Trophoblast cell (in vitro differentiated cells and primary cell): ENCODE results near the gene BRD3OS.

Experiments used
- DNase-seq, 2 donors: peaks; one replicate each; pipeline ENCODE4 v3.0.0-alpha.2; 2016
- H2AFZ ChIP-seq: 2 replicates; pipeline ENCODE4 v1.6.1; 2013; ENCODE audit warnings: low read length, moderate library complexity, mild to moderate bottlenecking; ENCODE audit not compliant: insufficient read depth, poor library complexity
- H2AK5ac ChIP-seq: 2 replicates; pipeline ENCODE4 v1.6.1; 2013; ENCODE audit warnings: mild to moderate bottlenecking, low read length
- H2BK120ac ChIP-seq: 2 replicates; pipeline ENCODE4 v1.6.1; 2013; ENCODE audit warnings: low read length, mild to moderate bottlenecking, moderate library complexity; ENCODE audit not compliant: insufficient read depth, poor library complexity
- H2BK12ac ChIP-seq: 2 replicates; pipeline ENCODE4 v1.6.1; 2013; ENCODE audit warnings: mild to moderate bottlenecking, low read length, moderate library complexity
- H2BK5ac ChIP-seq: 2 replicates; pipeline ENCODE4 v1.6.1; 2013; ENCODE audit warnings: low read length, low read depth, moderate library complexity, mild to moderate bottlenecking; ENCODE audit not compliant: poor library complexity
- H3K14ac ChIP-seq: 2 replicates; pipeline ENCODE4 v1.6.1; 2013; ENCODE audit warnings: mild to moderate bottlenecking, low read length
- H3K18ac ChIP-seq: 2 replicates; pipeline ENCODE4 v1.6.1; 2013; ENCODE audit warnings: mild to moderate bottlenecking, low read length
- H3K23ac ChIP-seq: 2 replicates; pipeline ENCODE4 v1.6.1; 2013; ENCODE audit warnings: low read length
- H3K27ac ChIP-seq: 2 replicates; pipeline ENCODE4 v1.5.1; 2013; ENCODE audit warnings: low read depth, mild to moderate bottlenecking, inconsistent platforms, low read length, moderate library complexity
- H3K27me3 ChIP-seq: 2 replicates; pipeline ENCODE4 v1.6.1; 2013; ENCODE audit warnings: inconsistent platforms, mild to moderate bottlenecking, low read length, moderate library complexity; ENCODE audit not compliant: insufficient read depth
- H3K36me3 ChIP-seq, 2 experiments: 1 replicate in 1 of 2; 2 replicates in 1 of 2; pipeline ENCODE4 v1.6.1; 2013; ENCODE audit warnings: low read length in 2 of 2, mild to moderate bottlenecking in 2 of 2, moderate library complexity in 1 of 2; ENCODE audit not compliant: insufficient read depth in 2 of 2, control insufficient read depth in 1 of 2
- H3K4ac ChIP-seq: 2 replicates; pipeline ENCODE4 v1.6.1; 2013; ENCODE audit warnings: low read depth, mild to moderate bottlenecking, low read length, moderate library complexity
- H3K4me1 ChIP-seq, 2 experiments: 1 replicate in 1 of 2; 2 replicates in 1 of 2; pipeline ENCODE4 v1.6.1; 2013; ENCODE audit warnings: low read length in 2 of 2, mild to moderate bottlenecking in 2 of 2, moderate library complexity in 1 of 2; ENCODE audit not compliant: insufficient read depth in 2 of 2, control insufficient read depth in 1 of 2
- H3K4me2 ChIP-seq: 2 replicates; pipeline ENCODE4 v1.6.1; 2013; ENCODE audit warnings: inconsistent platforms, mild to moderate bottlenecking, low read length, moderate library complexity
- H3K4me3 ChIP-seq: 2 replicates; pipeline ENCODE4 v1.5.1; 2013; ENCODE audit warnings: mild to moderate bottlenecking, low read depth, low read length, inconsistent platforms
- H3K79me1 ChIP-seq: one replicate; pipeline ENCODE4 v1.6.1; 2013; ENCODE audit warnings: low read length
- H3K79me2 ChIP-seq: 2 replicates; pipeline ENCODE4 v1.6.1; 2013; ENCODE audit warnings: low read length, mild to moderate bottlenecking; ENCODE audit not compliant: control insufficient read depth, insufficient read depth, poor library complexity
- H3K9ac ChIP-seq: 2 replicates; pipeline ENCODE4 v1.6.1; 2013; ENCODE audit warnings: mild to moderate bottlenecking, low read length
- H3K9me3 ChIP-seq: 2 replicates; pipeline ENCODE4 v1.6.1; 2013; ENCODE audit warnings: low read depth, mild to moderate bottlenecking, control low read depth, inconsistent platforms, low read length; ENCODE audit not compliant: insufficient read depth
- H4K12ac ChIP-seq: 2 replicates; pipeline ENCODE4 v1.6.1; 2013; ENCODE audit warnings: low read depth, mild to moderate bottlenecking, low read length, moderate library complexity
- H4K8ac ChIP-seq: 2 replicates; pipeline ENCODE4 v1.6.1; 2013; ENCODE audit warnings: low read depth, mild to moderate bottlenecking, low read length, moderate library complexity
- H4K91ac ChIP-seq: one replicate; pipeline ENCODE4 v1.6.1; 2013; ENCODE audit warnings: low read depth, mild to moderate bottlenecking, low read length, moderate library complexity
- WGBS: extraction: QIAGEN DNeasy Blood & Tissue Kit; methylation state at CpG from one replicate; pipeline ENCODE4 v1.1.7; 2013; ENCODE audit warnings: missing lambda C conversion rate; ENCODE audit not compliant: insufficient read length, insufficient coverage; ENCODE audit errors: extremely low coverage; 5-methylcytosine and 5-hydroxymethylcytosine counted together

The BRD3OS gene

DNA sequence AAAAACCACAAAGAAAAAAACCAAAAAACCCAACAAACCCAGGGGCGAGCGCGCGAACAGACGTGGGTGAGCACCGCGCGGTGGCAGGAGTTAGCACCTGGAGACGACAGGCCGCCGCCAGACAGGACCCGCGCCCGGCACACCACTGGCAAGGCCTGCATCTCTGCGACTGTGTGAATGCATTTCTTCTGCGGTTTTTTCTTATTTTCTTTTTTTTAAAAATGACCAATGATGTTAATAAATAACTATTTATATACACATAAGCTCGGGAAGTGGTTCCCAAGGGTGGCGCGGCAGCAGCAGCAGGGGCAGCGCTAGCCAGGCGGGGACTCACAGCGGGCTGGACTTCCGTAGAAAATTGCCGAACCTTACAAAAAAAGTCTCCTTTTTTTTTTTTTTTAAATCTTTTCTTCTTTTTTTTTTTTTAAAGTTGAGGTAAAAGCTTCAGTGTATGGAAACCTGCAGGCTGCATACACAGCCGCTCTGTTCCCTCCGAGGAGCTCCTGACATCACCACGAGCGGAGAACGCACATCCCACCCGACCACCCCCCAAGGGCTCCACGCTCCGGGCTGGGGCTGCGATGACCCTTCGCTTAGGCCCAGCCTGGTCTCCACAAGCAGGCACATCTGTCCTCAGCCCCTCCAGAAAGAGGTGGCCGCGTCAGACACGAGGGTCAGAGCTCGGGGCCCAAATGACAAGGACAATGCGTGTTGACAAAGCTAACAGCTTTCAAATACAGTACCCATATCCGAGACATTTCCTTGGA is 7.4 kb downstream of the BRD3OS start:
- Histone ChIP-seq H4K8ac (no peak overlapping the region), H3K79me1 (no peaks in the 10 kb centered on the region), H2BK120ac (no peak overlapping the region), H3K27ac (no peak overlapping the region), H3K14ac (no peak overlapping the region), H2BK5ac (no peak overlapping the region), H2AK5ac (no peak overlapping the region), H4K12ac (no peak overlapping the region), H4K91ac (no peak overlapping the region), H3K4me2 (no peak overlapping the region), H3K79me2 (no peaks in the 10 kb centered on the region), H3K4ac (no peak overlapping the region), H3K18ac (no peak overlapping the region), H2BK12ac (no peak overlapping the region), H3K9ac (no peak overlapping the region), H2AFZ (no peak overlapping the region), H3K4me1 (no peaks in the 10 kb centered on the region), H3K27me3 (no peaks in the 10 kb centered on the region), H3K23ac (no peak overlapping the region), H3K9me3 (peaks cover 4% of the 10 kb centered on the region), H3K36me3 (peaks cover 55 to 60% of the 10 kb centered on the region in 2 experiments), H3K4me3 (no peak overlapping the region)
- DNase-seq: no peak
- WGBS: no CpG with 5 or more reads among the region's 40 CpGs

DNA sequence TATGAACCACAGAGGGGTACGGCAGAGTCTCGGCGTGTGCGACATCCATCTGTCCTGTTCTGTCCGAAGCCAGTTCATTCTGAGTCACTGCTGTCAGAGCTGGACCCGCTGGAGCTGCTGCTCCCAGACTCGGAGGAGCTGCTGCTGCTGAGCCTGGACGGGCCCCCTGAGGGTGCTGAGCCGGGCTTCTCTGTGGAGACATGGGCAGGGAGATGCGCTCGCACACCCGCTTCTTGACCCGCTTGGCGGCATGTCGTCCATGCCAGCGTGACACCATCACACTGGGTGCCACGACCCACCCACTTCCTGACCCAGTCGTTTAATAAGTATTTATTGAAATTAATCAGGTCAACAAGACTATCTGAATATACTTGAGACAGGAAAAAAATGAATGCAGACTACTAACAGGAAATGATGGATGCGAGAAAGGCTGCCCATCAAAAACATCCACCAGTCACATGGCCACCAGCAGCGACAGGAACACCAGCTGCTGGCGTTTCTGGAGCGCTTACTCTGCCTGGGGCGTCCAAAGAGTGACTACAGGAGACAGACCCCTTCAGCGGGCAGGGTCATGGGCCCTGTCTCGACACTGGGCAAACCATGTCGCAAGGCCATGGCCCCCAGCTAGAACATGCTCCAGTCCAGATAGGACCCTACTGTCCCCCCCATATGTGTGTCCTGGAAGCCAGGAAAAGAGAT is 8.4 kb downstream of the BRD3OS start:
- no CpG with 5 or more reads among the region's 26 CpGs for WGBS
- Histone ChIP-seq H3K4me2 (no peak overlapping the region), H3K23ac (no peak overlapping the region), H2BK12ac (no peak overlapping the region), H3K9me3 (peaks cover 4% of the 10 kb centered on the region), H4K12ac (no peak overlapping the region), H3K36me3 (peaks cover 55 to 60% of the 10 kb centered on the region in 2 experiments), H3K27ac (no peak overlapping the region), H2AFZ (no peak overlapping the region), H3K4me1 (no peaks in the 10 kb centered on the region), H3K4ac (no peak overlapping the region), H4K91ac (no peak overlapping the region), H3K79me1 (no peaks in the 10 kb centered on the region), H2AK5ac (no peak overlapping the region), H3K18ac (no peak overlapping the region), H3K4me3 (no peak overlapping the region), H2BK5ac (no peak overlapping the region), H4K8ac (no peak overlapping the region), H3K79me2 (no peaks in the 10 kb centered on the region), H3K14ac (no peak overlapping the region), H2BK120ac (no peak overlapping the region), H3K27me3 (no peaks in the 10 kb centered on the region), H3K9ac (no peak overlapping the region)
- no peak for DNase-seq

DNA sequence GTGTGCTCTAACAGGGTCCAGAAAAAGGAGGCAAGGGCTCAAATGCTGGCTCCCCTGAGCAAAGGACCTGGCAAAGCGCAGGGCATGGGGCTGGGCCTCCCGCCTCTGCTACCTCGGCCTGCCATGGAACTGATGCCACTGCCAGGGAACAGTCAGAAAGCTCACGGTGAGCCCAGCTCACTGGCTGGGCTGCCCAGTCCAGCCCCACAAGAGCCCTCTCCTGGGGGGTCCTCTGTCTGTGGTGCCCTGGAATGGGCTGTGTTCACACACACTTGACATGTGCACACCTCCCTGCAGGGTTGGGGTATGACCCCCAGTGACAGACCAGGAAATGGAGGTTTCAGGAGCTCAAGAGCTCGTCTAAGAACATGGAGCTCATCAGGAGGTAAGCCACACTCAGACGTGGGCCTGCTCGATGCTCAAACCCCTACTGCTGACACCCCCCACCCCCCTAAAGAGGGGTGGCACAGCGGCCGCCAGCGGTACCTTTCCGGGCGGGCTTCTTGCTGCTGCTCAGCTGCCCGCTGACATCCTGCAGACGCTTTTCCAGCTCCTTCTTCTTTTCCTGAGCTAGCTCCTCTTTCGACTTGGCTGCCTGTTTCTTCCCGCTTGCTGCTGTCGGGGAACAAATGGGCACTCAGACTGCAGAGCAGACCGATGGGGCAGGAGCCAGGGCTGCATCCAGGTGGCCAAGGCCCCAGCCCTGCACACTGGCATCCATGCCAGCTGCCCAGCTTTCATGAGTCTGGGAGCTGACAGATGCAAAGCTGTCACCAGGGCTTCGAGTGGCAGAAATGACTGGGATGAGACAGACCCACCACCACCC is 9.1 kb downstream of the BRD3OS start:
- Histone ChIP-seq H3K9ac (peak overlapping the region; percentile 35), H3K27ac (no peak overlapping the region), H3K23ac (no peak overlapping the region), H3K79me2 (no peaks in the 10 kb centered on the region), H4K12ac (no peak overlapping the region), H4K91ac (no peak overlapping the region), H3K4me2 (no peak overlapping the region), H2BK120ac (no peak overlapping the region), H3K9me3 (peaks cover 2% of the 10 kb centered on the region), H3K79me1 (no peaks in the 10 kb centered on the region), H3K27me3 (no peaks in the 10 kb centered on the region), H2BK5ac (no peak overlapping the region), H4K8ac (no peak overlapping the region), H3K4ac (no peak overlapping the region), H3K36me3 (peaks cover 53 to 57% of the 10 kb centered on the region in 2 experiments), H3K18ac (no peak overlapping the region), H2AK5ac (no peak overlapping the region), H2AFZ (no peak overlapping the region), H3K4me1 (no peaks in the 10 kb centered on the region), H3K14ac (no peak overlapping the region), H3K4me3 (no peak overlapping the region), H2BK12ac (no peak overlapping the region)
- WGBS: no CpG with 5 or more reads among the region's 19 CpGs
- DNase-seq: no peak
